Measurements from ENCODE around the gene PHF12. TPM values are rescaled to one million over a fixed set of nuclear protein-coding genes. Genes with fewer than 3 reads are reported as not detected.

PHF12 gene
- total and polyA plus RNA-seq, 9 donors: 22.7 to 62.7 (median 48.6) TPM

DNA sequence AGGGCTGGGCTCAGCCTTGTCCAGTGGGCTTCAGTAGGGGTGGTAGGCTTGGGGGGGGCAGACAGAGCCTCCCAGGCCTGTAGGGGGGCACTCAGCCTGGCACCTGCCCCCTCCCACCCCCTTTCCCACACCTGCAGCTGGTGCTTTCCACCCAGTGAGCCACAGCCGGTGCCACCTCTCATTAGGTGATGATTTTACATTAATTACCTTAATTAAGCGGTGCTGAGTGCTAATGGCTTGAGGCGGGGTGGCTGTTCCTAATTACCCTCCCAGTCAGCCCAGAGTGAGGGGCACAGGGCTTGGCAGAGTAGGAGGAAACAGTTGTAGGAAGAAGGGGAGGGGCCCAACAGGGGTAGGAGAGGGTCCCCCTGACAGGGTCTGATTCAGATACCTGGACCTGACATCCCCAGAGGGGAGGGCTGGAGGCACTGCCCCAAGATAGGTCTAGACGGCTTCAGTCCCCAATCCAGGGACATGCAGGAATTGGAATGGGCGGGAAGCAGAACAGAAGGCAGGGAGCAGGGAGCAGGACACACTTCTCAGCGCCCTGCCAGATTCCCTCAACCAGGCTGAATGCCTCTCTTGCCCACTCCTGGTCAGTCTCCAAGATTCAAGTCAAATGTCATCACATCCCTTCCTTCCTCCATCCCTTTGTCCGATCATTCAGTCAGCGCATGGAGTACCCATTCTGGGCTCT, 26.5 kb upstream of the PHF12 start:
- 68 to 80% (median 73%) methylated on average over 8 of the region's 8 CpGs for WGBS, 3 donors

DNA sequence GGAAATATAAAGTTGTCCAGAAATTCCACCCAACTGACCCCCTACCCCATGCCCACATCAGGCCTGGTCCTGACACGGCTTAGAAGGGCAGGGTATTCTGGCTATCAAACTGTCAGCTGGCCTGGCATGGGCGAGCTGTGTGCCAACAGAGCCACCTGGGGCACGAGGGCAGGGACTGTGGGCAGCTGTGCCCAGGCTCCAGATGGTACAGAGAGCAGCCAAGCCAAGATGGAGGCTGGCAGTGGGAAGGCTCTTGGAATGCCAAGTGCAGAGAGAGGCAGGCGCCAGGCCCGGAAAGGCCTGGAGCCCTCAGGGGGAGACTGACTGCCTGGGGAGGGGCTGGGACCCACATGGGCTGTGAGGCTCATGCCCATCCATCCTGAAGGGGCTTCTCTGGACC, 24.3 kb upstream of the PHF12 start:
- H3K4me3 ChIP-seq: no peak overlapping the region
- whole genome bisulfite sequencing, 3 donors: 76 to 90% (median 89%) methylated on average over 5 of the region's 5 CpGs
- TF ChIP-seq EP300 (IDR thresholded peaks at IDR 0.05): no peak
- TF ChIP-seq, protein P1, sequence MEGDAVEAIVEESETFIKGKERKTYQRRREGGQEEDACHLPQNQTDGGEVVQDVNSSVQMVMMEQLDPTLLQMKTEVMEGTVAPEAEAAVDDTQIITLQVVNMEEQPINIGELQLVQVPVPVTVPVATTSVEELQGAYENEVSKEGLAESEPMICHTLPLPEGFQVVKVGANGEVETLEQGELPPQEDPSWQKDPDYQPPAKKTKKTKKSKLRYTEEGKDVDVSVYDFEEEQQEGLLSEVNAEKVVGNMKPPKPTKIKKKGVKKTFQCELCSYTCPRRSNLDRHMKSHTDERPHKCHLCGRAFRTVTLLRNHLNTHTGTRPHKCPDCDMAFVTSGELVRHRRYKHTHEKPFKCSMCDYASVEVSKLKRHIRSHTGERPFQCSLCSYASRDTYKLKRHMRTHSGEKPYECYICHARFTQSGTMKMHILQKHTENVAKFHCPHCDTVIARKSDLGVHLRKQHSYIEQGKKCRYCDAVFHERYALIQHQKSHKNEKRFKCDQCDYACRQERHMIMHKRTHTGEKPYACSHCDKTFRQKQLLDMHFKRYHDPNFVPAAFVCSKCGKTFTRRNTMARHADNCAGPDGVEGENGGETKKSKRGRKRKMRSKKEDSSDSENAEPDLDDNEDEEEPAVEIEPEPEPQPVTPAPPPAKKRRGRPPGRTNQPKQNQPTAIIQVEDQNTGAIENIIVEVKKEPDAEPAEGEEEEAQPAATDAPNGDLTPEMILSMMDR (IDR thresholded peaks at IDR 0.05): no peak
- no peak for TF ChIP-seq POLR2A (IDR thresholded peaks at IDR 0.05)
- no peaks in the 10 kb centered on the region for H3K27me3 ChIP-seq
- H3K4me1 ChIP-seq (ENCODE audit: insufficient read depth): peaks cover under 1% of the 10 kb centered on the region
- H3K9me3 ChIP-seq: no peaks in the 10 kb centered on the region
- intact Hi-C loops (cut with DNase I): no loop called here
- no peak for DNase-seq
- no peak overlapping the region for H3K27ac ChIP-seq
- no peaks in the 10 kb centered on the region for H3K36me3 ChIP-seq

More for the DNA sequence above, 26.5 kb upstream of the PHF12 start:
- no peaks in the 10 kb centered on the region for H3K27me3 ChIP-seq
- DNase-seq: no peak
- H3K4me1 ChIP-seq (ENCODE audit: insufficient read depth): no peaks in the 10 kb centered on the region
- H3K9me3 ChIP-seq: no peaks in the 10 kb centered on the region
- TF ChIP-seq EP300 (IDR thresholded peaks at IDR 0.05) (no peak), POLR2A (IDR thresholded peaks at IDR 0.05) (no peak)
- TF ChIP-seq, protein P1 (IDR thresholded peaks at IDR 0.05): no peak
- intact Hi-C loops (cut with DNase I): no loop called here
- H3K27ac ChIP-seq: no peak overlapping the region
- no peaks in the 10 kb centered on the region for H3K36me3 ChIP-seq
- no peak overlapping the region for H3K4me3 ChIP-seq

DNA sequence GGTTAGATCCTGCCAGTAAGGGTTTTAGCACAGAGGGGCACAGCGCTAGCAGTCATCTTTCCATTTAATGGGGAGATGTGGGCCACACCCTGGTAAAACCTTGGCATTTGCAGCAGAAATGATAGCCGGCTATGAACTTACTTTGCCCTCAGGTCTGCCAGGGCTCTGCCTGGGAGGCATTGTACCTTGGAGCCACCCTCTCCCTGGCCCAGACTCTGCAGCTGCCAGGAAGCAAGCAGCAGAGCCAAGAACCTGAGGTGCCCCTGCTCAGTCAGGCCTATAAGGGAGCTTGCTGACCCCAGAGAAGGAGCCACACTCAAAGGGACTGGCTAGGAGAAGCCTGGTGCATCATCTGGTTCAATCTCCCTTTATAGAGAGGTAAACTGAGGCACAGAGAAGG, 23.7 kb upstream of the PHF12 start:
- Histone ChIP-seq H3K9me3 (no peaks in the 10 kb centered on the region), H3K36me3 (no peaks in the 10 kb centered on the region), H3K27ac (no peak overlapping the region), H3K27me3 (no peaks in the 10 kb centered on the region), H3K4me1 (ENCODE audit: insufficient read depth) (peaks cover 6% of the 10 kb centered on the region), H3K4me3 (no peak overlapping the region)
- WGBS, 3 donors: 96 to 97% (median 97%) methylated on average over 2 of the region's 2 CpGs
- TF ChIP-seq POLR2A (IDR thresholded peaks at IDR 0.05) (no peak), EP300 (IDR thresholded peaks at IDR 0.05) (no peak)
- TF ChIP-seq, protein P1 (IDR thresholded peaks at IDR 0.05): no peak
- intact Hi-C loops (cut with DNase I): no loop called here
- no peak for DNase-seq

DNA sequence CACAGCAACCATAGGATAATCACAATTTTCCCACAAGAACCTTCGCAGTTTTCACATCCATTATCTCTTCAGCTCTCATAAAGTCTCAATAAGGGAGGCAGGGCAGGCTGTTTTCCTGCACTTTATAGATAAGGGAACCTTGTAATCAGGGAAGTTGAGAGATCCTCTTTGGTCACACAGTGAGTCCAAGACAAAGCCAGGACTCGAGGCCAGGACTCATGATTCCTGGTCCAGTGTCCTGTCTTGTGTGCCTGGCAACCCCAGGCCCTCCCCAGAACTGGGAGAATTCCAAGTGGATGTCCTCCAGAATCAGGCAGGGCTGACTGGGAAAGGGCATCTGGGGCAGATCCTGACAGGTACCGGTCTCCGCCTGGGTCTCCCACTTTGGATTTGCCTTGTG, 23.1 kb upstream of the PHF12 start:
- Histone ChIP-seq H3K27ac (no peak overlapping the region), H3K36me3 (no peaks in the 10 kb centered on the region), H3K4me3 (no peak overlapping the region), H3K4me1 (ENCODE audit: insufficient read depth) (peaks cover 6% of the 10 kb centered on the region), H3K9me3 (no peaks in the 10 kb centered on the region), H3K27me3 (no peaks in the 10 kb centered on the region)
- no peak for DNase-seq
- intact Hi-C loops (cut with DNase I): no loop called here
- WGBS, 3 donors: 77 to 94% (median 94%) methylated on average over 4 of the region's 4 CpGs
- TF ChIP-seq EP300 (IDR thresholded peaks at IDR 0.05) (no peak), POLR2A (IDR thresholded peaks at IDR 0.05) (no peak)
- TF ChIP-seq, protein P1 (IDR thresholded peaks at IDR 0.05): no peak
